ENCODE data around the gene PAX6.
"Not testable (repeated sequence)": the region's sequence is repeated elsewhere in the genome, so short reads cannot be mapped to it uniquely, and the experiment has no call there.

The PAX6 gene

GRCh38 chr11:31763296-31763695 lies 47.8 kb downstream of the PAX6 start:
- no peak for DNase-seq

DNA sequence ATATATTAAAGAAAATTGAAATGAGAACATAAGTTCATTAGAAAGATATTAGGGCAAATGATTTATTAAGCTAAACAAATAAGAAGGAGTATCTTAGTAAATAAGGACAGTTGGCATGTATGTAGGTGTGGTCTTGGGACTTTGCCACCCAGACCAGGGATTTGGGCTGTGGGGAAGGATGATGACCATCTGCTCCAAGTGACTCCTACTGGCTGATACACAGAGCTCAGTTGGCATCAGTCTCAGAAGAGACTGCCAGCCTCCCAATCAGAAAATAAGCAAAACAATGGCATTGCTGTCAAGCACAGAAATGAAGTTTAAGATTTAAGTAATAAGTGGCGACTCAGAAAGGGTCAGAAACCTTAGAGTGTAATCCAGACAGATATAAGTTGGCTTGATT lies 49.5 kb downstream of the PAX6 start:
- DNase-seq = no peak

DNA sequence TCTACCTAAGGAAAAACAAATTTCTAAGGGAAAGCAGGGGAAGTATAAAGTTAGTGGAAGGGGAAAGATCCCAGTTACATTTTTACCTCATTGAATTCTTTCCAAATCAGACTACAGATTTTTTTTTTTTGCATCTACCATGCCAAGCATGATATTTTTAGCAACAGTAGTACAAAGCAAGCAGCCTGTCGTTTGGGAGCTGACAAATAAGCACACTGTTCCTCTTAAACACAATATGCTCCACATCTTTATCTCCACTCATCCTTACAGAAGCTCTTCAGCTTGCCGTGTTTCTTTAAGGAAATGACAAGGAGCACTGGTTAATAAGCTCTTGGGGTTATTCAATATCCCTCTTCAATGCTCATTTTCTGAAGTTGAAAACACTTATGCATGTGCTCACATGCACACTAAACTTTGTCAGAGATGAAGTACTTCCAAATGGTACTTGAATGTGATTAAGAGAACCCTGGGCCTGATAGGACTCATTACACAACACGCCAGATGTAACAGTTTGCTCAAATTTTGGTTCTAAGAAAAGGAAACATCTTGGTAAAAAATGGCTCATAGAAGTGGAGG lies 53.8 kb downstream of the PAX6 start:
- no peak for DNase-seq

- DNase-seq = no peak
These were observed 63.5 kb downstream of the PAX6 start for GRCh38 chr11:31747581-31747980.

- not testable (repeated sequence) for DNase-seq
These were observed 70.3 kb downstream of the PAX6 start for GRCh38 chr11:31740731-31741368.

- DNase-seq = no peak
These were observed 71.0 kb downstream of the PAX6 start for GRCh38 chr11:31740131-31740530.
